IMR-90 (cell line): ENCODE measurements around the gene PAAF1.

Experiments used
- BHLHE40 ChIP-seq: fragments of 150-350 bp; IDR thresholded peaks from 2 replicates; pipeline ENCODE4 v1.6.1; 2016; ENCODE audit warnings: mild to moderate bottlenecking, low read depth, low read length
- MAFK ChIP-seq: IDR thresholded peaks from 2 replicates; pipeline ENCODE4 v1.6.1; 2012; ENCODE audit warnings: low read depth, low read length, improper control_type of control experiment
- MXI1 ChIP-seq: IDR thresholded peaks from 2 replicates; pipeline ENCODE4 v1.6.1; 2012; ENCODE audit warnings: low read depth, mild to moderate bottlenecking, low read length, moderate library complexity, borderline replicate concordance
- POLR2A ChIP-seq: IDR thresholded peaks from 2 replicates; pipeline ENCODE4 v1.6.1; 2012; ENCODE audit warnings: mild to moderate bottlenecking, low read depth, low read length
- TF ChIP-seq, protein P1 (sequence below): conservative IDR thresholded peaks from 2 replicates; pipeline ENCODE4 v1.5.1; 2012; ENCODE audit warnings: mild to moderate bottlenecking, low read depth, low read length, improper control_type of control experiment

DNA sequence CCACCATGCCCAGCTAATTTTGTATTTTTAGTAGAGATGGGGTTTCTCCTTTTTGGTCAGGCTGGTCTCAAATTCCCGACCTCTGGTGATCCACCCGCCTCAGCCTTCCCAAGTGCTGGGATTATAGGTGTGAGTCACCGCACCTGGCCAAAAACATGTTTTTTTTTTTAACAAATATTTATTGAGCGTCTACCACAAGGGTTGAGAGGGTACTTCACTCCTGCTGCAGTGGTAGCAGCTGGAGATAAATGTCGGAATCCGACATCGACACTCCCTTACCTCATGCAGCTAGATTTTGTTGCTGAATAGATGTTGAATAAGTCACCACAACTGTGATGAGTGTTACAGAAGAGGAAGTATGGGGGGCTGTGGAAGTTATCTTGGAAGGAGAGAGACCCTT lies 75.0 kb downstream of the PAAF1 start:
- TF ChIP-seq MXI1, result no peak
- TF ChIP-seq MAFK, result no peak
- no peak for TF ChIP-seq POLR2A
- no peak for TF ChIP-seq BHLHE40
- TF ChIP-seq, protein P1, sequence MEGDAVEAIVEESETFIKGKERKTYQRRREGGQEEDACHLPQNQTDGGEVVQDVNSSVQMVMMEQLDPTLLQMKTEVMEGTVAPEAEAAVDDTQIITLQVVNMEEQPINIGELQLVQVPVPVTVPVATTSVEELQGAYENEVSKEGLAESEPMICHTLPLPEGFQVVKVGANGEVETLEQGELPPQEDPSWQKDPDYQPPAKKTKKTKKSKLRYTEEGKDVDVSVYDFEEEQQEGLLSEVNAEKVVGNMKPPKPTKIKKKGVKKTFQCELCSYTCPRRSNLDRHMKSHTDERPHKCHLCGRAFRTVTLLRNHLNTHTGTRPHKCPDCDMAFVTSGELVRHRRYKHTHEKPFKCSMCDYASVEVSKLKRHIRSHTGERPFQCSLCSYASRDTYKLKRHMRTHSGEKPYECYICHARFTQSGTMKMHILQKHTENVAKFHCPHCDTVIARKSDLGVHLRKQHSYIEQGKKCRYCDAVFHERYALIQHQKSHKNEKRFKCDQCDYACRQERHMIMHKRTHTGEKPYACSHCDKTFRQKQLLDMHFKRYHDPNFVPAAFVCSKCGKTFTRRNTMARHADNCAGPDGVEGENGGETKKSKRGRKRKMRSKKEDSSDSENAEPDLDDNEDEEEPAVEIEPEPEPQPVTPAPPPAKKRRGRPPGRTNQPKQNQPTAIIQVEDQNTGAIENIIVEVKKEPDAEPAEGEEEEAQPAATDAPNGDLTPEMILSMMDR, result no peak
